ENCODE measurements around the gene FAM13C. TPM values are rescaled to one million over a fixed set of nuclear protein-coding genes. Genes with fewer than 3 reads are reported as not detected.

Gene FAM13C
- total RNA-seq, 1 experiment from 2014 or later = 0.46 TPM

- DNase-seq (ENCODE audit: low read depth) = no peak
Observed at GRCh38 chr10:59317066-59317465, 45.3 kb downstream of the FAM13C start.

DNA sequence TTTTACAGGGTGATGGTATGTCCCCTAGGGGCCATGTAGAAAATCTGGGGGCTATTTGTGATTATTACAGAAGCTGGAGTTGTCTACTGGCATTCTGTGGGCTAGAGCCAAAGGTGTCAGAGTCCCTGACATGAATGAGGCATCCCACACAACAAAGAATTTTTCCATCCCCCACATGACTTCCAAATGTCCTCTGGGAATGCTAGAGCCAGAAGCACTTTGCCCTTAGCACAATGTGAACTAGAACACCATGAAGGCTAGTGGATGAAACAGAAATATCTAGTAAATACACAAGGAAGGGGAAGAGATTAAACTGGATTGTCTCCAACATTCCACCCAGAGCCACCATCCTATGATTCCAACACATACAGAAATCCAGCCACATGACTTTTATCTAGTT is 46.9 kb downstream of the FAM13C start:
- DNase-seq (ENCODE audit: low read depth) = no peak

DNA sequence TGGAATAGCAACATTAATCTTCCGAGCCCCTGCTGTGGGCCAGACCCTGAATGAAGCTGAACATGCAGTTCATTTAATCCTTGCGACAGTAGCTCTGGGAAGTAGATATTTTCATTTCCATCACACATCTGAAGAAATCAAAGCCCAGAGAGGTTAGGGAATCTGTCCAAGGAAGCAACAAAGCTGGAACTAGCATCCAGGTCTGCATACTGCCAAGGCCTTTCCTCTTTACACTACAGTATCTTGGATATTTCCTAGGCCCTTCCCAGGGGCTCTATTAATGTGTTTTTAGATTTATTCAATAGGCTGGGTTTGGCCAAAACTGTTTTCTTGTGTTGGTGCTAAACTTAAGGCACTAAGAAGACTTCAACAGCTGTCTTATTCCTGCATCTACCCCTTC is 48.1 kb downstream of the FAM13C start:
- DNase-seq (ENCODE audit: low read depth) = no peak

- no peak for DNase-seq (ENCODE audit: low read depth)
Observed at GRCh38 chr10:59312247-59312646, 50.1 kb downstream of the FAM13C start.

DNA sequence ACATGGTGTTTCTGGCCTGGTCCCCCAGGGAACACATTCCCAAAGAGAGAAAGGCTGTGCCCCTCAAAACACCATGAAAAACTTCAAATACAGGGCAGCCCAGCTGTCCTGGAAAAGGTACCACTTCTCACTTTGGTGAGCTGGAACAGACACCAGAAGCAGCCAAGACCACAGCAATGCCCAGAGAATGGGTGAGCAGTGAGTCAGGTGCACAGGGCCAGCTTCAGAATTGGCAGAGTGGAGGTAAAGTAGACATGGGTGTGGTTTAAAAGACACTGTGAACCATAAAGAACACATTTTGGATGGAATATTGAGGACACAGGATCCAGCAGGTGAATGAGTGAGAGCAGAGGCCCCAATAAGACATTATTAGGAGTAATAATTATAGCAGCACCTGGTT is 51.3 kb downstream of the FAM13C start:
- DNase-seq (ENCODE audit: low read depth) = no peak

- DNase-seq (ENCODE audit: low read depth) = no peak
Observed at GRCh38 chr10:59310324-59310914, 51.9 kb downstream of the FAM13C start.

GRCh38 chr10:59304521-59305097 is 57.7 kb downstream of the FAM13C start:
- DNase-seq (ENCODE audit: low read depth) = no peak

- DNase-seq (ENCODE audit: low read depth) = no peak
Observed at GRCh38 chr10:59303018-59303417, 59.3 kb downstream of the FAM13C start.

- DNase-seq (ENCODE audit: low read depth) = no peak
Observed at GRCh38 chr10:59302381-59302780, 60.0 kb downstream of the FAM13C start.

GRCh38 chr10:59301067-59301754 is 61.1 kb downstream of the FAM13C start:
- DNase-seq (ENCODE audit: low read depth) = no peak

GRCh38 chr10:59300386-59300785 is 62.0 kb downstream of the FAM13C start:
- DNase-seq (ENCODE audit: low read depth) = no peak

GRCh38 chr10:59299933-59300332 is 62.4 kb downstream of the FAM13C start:
- no peak for DNase-seq (ENCODE audit: low read depth)

- DNase-seq (ENCODE audit: low read depth) = no peak
Observed at GRCh38 chr10:59290448-59290847, 71.9 kb downstream of the FAM13C start.

DNA sequence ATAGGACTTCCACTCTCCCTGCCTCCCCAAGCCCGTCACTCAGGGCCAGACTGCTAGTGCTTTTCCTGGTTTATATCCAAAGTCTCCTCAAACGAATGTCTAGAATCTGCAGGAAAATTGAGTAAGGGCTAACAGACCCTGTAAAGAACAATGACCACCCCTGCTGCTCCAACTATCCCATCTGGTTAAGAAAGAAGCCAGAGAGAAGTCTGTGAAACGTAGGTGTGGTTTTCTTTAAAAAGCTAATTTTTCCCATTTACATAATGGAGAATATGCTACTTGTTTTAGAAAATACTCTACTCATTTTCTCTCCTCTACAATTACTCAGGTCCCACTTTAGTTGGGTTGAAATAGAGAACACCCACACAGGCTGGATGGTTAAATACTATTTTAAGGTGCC is 72.5 kb downstream of the FAM13C start:
- DNase-seq (ENCODE audit: low read depth) = no peak

GRCh38 chr10:59287587-59288255 is 74.6 kb downstream of the FAM13C start:
- no peak for DNase-seq (ENCODE audit: low read depth)

GRCh38 chr10:59285848-59286247 is 76.5 kb downstream of the FAM13C start:
- no peak for DNase-seq (ENCODE audit: low read depth)

- no peak for DNase-seq (ENCODE audit: low read depth)
Observed at GRCh38 chr10:59285073-59285472, 77.3 kb downstream of the FAM13C start.

GRCh38 chr10:59284118-59284975 is 78.0 kb downstream of the FAM13C start:
- no peak for DNase-seq (ENCODE audit: low read depth)

DNA sequence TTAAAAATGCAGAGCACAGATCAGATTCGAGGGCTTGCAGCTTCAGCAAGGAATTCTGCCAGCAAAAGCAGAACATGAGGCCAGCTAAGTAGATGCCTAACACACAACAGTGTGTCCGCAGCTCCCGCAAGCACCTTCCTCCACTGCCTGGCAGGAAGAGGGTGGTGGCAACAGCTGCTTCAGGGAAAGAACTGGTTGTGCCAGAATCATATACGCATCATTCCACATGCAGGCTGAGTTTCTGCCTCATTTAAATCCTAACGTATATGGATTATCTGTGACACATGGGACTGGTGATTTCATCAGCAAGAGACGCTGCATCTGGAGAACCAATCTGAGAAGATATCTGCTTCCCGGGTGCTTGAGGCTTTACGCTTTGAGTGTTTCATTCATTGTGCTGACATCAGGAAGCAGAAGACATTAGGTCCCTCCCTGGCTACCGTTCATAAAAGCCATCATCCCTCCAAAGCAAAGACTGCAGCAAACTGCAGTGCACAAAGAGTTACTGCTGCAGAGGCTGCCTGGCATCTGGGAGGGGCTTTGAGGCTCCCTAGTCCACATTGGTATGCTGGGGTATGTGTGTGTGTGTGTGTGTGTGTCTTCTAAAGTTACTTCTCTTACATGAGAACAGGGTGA is 78.8 kb downstream of the FAM13C start:
- DNase-seq (ENCODE audit: low read depth) = no peak

GRCh38 chr10:59281861-59282260 is 80.5 kb downstream of the FAM13C start:
- DNase-seq (ENCODE audit: low read depth) = no peak

DNA sequence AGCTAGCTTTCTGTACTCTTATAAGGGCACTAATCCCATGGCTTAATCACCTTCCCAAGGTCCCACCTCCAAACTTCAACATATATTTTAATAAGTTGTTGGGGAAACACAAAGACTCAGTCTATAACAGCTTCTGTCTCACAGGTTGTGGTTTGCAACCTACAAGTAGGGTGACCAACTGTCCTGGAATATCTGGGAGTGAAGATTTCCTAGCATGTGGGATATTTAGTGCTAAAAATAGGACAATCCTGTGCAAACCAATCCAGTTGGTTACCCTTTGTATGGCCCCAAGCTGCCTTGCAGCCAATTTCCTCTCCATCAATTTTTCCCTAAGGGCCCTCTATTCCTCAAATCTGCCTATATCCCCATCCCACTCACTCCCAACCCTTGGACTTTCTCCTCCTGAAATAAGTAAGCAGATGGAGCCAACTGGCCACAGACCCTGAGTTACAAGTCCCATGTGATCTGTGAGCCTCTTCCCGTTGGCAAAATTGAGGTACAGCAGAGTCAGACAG is 82.3 kb downstream of the FAM13C start:
- DNase-seq (ENCODE audit: low read depth) = no peak
